Umbilical cord (tissue), 2 donors: ENCODE measurements around the gene RAB44. TPM values are rescaled to one million over a fixed set of nuclear protein-coding genes. Genes with fewer than 3 reads are reported as not detected.

Experiments
- DNase-seq: peaks from one replicate; pipeline ENCODE4 v3.0.0-alpha.2; 2015; ENCODE audit warnings: low spot score
- total RNA-seq: library from RNA; depleted of rRNA; stranded (reverse); fragments of >200 nt; gene quantifications from one replicate; pipeline ENCODE4 v1.2.3, GENCODE V29; 2014; ENCODE audit warnings: low replicate concordance; ENCODE audit not compliant: insufficient read depth

RAB44 gene
- total RNA-seq, 1 donor from 2014 or later: not detected

DNA sequence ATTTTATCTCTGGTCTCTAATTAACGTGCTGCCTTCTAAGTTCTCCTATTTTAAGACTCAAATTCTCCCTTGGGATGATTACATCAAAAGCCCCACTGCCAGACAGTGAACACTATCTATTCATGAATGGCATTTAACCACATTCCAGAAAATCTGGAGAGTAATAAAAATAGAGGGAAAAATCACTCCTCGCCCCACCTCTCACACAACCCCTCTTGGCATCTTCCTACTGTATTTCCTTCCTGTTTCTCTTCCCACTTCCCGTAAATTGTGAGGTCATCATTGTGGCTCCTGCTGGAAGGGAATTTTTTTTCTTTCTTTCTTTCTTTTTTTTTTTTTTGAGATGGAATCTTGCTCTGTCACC is 31.5 kb downstream of the RAB44 start:
- DNase-seq: peak; percentile 31

GRCh38 chr6:36730424-36731380 is 33.1 kb downstream of the RAB44 start:
- DNase-seq: no peak

DNA sequence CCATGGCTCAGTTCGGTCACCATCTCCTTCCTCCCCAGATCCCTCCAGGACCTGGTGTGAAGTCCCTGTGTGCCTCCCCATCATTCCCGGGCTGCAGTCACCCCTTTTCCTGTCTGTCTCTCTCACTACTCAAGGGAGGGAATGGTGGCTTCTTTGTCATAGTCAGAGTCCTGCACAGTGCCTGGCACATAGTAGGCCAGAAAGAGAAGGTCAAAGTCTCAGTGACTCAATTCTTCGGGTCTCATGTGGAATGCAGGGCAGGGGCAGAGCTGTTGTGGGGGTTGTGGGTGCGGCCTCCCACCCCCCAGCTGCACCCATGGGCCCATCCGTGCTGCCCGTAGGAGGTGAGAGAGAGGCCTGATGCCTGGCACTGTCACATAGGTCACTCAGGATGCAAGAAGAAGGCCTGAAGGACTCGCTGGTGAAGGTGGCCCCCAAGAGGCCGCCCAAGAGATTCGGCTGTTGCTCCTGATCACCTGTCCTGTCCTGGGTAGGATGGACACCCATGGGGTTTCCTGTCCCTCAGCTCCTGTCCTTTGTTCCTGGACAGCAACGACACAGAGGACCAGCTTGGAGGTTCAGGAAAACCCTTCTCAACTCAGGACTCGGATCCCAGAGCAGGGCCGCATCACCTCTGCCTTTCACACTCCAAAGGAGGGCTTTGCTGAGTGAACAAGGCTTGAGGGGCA is 34.1 kb downstream of the RAB44 start:
- DNase-seq: no peak

- DNase-seq: no peak
Observed at GRCh38 chr6:36733300-36733699, 35.7 kb downstream of the RAB44 start.

- no peak for DNase-seq
Observed at GRCh38 chr6:36734486-36735060, 36.9 kb downstream of the RAB44 start.

GRCh38 chr6:36735110-36736071 is 37.8 kb downstream of the RAB44 start:
- peak; percentile 94 for DNase-seq

DNA sequence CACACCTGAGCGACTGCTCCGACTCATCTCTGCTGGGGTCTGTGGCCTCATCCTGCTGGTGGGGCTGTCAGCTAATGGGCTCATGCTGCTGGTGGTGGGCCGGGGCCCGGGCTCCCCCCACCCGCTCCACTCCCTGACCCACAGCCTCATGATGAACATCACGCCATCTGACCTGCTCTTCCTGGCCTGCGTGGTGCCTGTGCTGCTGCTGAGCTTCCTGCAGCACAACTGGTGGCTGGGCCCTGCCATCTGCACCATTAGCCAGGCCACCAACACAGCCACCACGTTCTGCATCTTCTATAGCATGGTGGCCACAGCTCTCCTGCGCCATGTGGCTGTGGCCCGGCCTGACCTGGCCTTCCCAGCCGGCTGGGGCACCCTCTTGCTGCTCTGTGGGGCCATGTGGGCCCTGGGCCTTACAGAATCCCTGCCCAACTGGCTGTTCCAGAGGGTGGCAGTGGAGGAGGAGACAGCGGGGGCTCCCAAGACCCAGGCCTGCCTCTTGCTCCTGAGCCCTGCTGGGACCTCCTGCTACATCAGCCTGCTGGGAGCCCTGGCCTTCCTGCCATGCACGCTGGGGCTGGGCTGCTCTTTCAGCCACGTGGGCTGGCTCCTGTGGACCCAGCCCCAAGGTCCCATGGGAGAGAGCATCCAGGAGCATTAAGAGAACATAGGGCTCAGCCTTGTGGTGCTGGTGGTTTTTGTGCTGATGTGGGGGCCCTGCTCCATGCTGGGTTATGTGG is 39.6 kb downstream of the RAB44 start:
- no peak for DNase-seq

DNA sequence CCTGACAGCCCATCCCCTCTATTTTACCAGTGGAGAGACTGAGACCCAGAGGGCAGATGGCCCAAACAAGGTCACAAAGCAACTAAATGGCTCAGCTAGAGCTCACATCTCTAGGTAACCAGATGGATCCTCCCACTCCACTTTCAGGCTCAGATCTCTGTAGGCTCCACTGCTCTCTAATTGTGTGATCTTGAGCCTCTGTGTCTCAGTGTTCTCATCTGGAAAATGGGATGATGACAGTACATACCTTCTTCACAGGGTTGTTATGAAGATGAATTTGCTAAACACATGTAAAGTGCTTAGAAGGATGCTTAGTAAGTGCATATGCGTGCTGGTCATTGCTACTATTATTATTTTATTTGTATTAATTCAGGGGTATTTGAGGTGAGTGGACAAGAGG is 40.5 kb downstream of the RAB44 start:
- no peak for DNase-seq

DNA sequence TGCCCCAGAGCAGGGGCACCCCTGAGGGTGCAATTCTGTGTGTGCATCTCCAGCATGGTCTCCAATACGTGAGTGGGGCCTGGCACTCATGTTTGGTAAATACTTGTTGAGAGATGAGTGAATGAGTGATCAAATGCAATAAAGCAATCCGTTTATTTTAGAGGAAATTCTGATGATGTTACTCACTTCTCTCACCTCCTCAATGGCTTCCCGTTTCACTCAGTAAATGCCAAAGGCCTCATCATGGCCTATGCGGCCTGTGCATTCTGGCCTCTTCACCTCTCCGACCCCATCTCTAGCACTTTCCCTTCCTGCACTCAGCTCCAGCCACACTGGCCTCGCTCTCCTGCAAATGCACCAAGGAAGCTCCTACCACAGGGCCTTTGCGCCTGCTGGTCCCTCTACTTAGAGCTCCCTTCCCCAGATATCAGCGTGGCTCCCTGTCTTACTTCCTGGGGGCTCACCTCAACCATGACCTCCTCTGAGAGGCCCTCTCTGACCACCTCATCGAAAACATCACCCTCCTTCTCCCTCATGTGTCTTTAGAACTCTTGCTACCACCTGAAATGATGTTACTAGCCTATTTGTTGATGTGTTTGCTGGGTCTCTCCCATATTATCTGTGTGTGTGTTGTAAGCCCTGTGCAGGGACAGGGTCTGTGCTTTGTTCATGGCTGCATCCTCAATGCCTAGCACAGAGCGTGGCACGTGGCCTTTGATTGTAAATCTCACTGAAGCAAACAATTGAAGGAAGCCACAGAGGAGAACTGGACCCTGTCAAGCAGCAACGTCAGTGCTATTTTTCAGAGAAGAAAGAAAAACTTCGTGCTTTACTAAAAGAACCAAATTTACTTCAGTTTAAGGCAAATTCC is 42.6 kb downstream of the RAB44 start:
- DNase-seq: no peak

- DNase-seq: no peak
Observed at GRCh38 chr6:36740818-36741179, 43.2 kb downstream of the RAB44 start.

DNA sequence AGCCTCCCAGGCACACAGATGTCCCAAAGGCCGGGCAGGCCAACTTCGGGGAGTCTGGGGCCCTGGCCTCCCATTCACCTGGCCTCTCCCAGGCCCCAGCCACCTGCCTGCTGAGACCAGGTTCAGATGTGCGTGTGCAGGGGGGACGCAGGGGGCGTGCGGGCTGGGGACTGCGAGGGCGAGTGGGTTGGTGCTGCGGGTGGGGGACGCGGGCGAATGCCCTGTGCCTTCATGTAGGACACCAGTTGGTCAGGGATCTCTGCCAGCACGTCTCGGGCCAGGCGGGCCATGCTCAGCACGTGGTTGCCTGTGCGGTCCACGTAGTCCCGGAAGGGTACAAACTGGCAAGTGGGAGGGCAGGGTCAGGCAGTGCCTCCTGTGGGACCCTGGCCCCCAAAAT is 44.5 kb downstream of the RAB44 start:
- no peak for DNase-seq

- DNase-seq: no peak
Observed at GRCh38 chr6:36743032-36743431, 45.4 kb downstream of the RAB44 start.

DNA sequence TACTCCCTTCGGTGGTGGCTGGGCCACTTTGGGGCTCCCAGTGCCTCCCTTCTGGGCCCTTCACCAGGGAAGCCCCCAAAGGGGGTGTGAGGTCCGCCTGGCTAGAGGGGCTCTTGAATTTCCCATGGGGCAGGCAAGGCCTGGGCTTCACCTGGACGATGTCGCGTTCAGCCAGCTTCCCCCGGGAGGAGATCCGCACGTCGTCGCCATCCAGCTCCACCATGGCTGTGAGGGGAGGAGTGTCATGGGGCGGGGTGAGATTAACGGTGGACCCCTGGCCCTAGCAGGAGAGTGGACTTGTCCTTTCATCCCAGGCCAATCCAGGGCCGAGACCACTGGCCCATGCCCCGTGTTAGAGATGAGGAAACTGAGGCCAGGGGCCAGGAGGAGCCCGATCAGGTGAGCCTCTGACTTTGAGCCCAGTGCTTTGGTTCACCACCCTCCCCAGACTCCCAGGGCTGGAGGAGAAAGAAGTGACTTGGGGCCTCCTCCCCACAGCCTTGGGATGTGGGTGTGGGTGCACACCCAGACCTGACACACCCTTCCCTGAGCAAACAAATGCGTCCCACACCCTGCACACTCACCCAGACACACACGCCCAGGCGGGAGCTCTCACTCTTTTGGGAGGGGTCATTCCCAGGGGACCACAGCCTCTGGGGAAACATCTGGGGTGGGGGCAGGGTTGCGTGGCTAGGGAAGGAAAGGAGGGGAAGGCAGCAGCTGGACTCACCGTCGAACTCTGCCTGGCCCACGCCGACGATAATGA is 46.1 kb downstream of the RAB44 start:
- DNase-seq: no peak

- DNase-seq: no peak
Observed at GRCh38 chr6:36744304-36744673, 46.7 kb downstream of the RAB44 start.

DNA sequence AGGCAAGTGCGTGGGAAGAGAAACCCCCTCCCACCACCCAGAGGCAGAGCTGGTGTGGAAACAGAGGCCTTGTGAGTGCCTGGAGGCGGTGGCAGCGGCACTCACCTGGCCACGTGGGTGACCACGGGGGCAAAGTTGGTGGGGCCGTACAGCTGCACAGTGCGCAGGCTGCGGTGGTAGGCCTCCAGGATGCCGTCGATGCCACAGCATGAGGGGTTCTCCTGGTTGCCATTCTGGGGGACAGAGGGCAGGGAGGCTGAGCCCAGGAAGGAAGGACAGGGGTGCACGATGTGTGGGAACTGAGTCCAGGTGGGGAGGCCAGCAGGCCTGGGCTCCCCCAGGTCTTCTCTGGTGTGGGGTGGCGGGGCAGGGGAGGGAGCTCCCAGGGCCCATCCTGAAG is 47.7 kb downstream of the RAB44 start:
- DNase-seq: no peak

DNA sequence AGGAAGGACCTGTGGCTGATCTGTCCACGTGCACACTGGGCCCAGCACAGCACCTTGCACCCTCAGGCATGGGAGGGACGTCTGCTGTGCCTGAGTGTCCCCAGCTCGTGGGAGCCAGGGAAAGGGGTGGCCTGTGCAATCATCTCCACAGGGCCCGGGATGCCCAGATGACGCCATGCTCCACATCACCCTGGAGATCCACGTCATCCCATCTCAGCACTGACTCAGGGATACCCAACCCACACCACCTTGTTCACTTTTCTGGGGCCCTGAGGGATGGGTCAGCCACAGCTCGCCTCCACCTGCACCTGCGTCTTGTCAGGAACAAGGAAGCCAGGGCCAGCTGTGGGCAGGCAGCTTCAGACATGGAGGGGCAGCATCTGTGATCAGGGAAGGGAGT is 48.2 kb downstream of the RAB44 start:
- DNase-seq: no peak

GRCh38 chr6:36746251-36746650 is 48.6 kb downstream of the RAB44 start:
- no peak for DNase-seq

- peak; percentile 29 for DNase-seq
Observed at GRCh38 chr6:36749829-36750489, 52.3 kb downstream of the RAB44 start.

- DNase-seq: no peak
Observed at GRCh38 chr6:36751091-36751490, 53.5 kb downstream of the RAB44 start.
